ENCODE measurements around the gene WNT2. TPM values are rescaled to one million over a fixed set of nuclear protein-coding genes. Genes with fewer than 3 reads are reported as not detected.

Gene WNT2
- polyA plus RNA-seq, 1 donor (not counting 4 experiments of a cell fraction or from before 2014, with no cell fraction given), result not detected

GRCh38 chr7:117323851-117324711 lies 1.2 kb upstream of the WNT2 start:
- no peaks in the 10 kb centered on the region for H3K9me3 ChIP-seq (ENCODE audit: control insufficient read depth, low read depth, low read length)
- H3K36me3 ChIP-seq (ENCODE audit: control insufficient read depth in 2 of 2, extremely low read depth in 1 of 2, insufficient read depth in 2 of 2, low read length in 2 of 2), result no peaks in the 10 kb centered on the region
- H3K27ac ChIP-seq (ENCODE audit: control insufficient read depth, insufficient read depth, low read length), result no peak overlapping the region
- FAIRE-seq (no peak), DNase-seq (ENCODE audit: low read depth, low spot score) (no peak)
- no peaks in the 10 kb centered on the region for H3K9me1 ChIP-seq (ENCODE audit: control insufficient read depth, extremely low read depth, insufficient read depth, low read length)
- peaks cover 16% of the 10 kb centered on the region for H3K4me1 ChIP-seq (ENCODE audit: control insufficient read depth, extremely low read depth, insufficient read depth, low read length)
- no peaks in the 10 kb centered on the region for H4K20me1 ChIP-seq (ENCODE audit: control insufficient read depth, extremely low read depth, insufficient read depth, low read length)
- TF ChIP-seq EZH2 (IDR thresholded peaks at IDR 0.05; ENCODE audit: low read length) (no peak), CTCF (optimal IDR thresholded peaks at IDR 0.05 in 1 of 3, IDR thresholded peaks at IDR 0.05 in 1 of 3, conservative IDR thresholded peaks at IDR 0.05 in 1 of 3; ENCODE audit: extremely low read depth in 1 of 3, insufficient read depth in 2 of 3, low read length in 3 of 3) (no peak)
- peak overlapping the region; percentile 82 for H3K4me2 ChIP-seq (ENCODE audit: control insufficient read depth, extremely low read depth, insufficient read depth, low read depth, low read length)
- H3K79me2 ChIP-seq (ENCODE audit: control insufficient read depth, insufficient read depth, low read length), result no peaks in the 10 kb centered on the region
- peaks cover 56% of the 10 kb centered on the region for H3K27me3 ChIP-seq (ENCODE audit: control insufficient read depth, extremely low read depth, insufficient read depth, low read length)
- H3K4me3 ChIP-seq (ENCODE audit: control insufficient read depth in 2 of 3, extremely low read depth in 1 of 3, insufficient read depth in 2 of 3, low read depth in 1 of 3, low read length in 3 of 3), result peak overlapping the region; percentile 29 to 63 (median 59)
- no peak overlapping the region for H3K9ac ChIP-seq (ENCODE audit: control insufficient read depth, extremely low read depth, insufficient read depth, low read length)
- H2AFZ ChIP-seq (ENCODE audit: control insufficient read depth, low read length), result peak overlapping the region; percentile 76
- dilution Hi-C loops (cut with MboI; ENCODE audit: extremely low pct_ligation_motif_present, low sequenced_read_pairs), result no loop called here

GRCh38 chr7:117323305-117323850 lies 520 bp upstream of the WNT2 start:
- no peaks in the 10 kb centered on the region for H3K9me1 ChIP-seq (ENCODE audit: control insufficient read depth, extremely low read depth, insufficient read depth, low read length)
- H3K27ac ChIP-seq (ENCODE audit: control insufficient read depth, insufficient read depth, low read length), result no peak overlapping the region
- H3K27me3 ChIP-seq (ENCODE audit: control insufficient read depth, extremely low read depth, insufficient read depth, low read length), result peaks cover 59% of the 10 kb centered on the region
- peaks cover 16% of the 10 kb centered on the region for H3K4me1 ChIP-seq (ENCODE audit: control insufficient read depth, extremely low read depth, insufficient read depth, low read length)
- H3K79me2 ChIP-seq (ENCODE audit: control insufficient read depth, insufficient read depth, low read length), result no peaks in the 10 kb centered on the region
- dilution Hi-C loops (cut with MboI; ENCODE audit: extremely low pct_ligation_motif_present, low sequenced_read_pairs), result no loop called here
- no peaks in the 10 kb centered on the region for H3K9me3 ChIP-seq (ENCODE audit: control insufficient read depth, low read depth, low read length)
- H3K9ac ChIP-seq (ENCODE audit: control insufficient read depth, extremely low read depth, insufficient read depth, low read length), result no peak overlapping the region
- FAIRE-seq, result no peak
- peak overlapping the region; percentile 82 for H3K4me2 ChIP-seq (ENCODE audit: control insufficient read depth, extremely low read depth, insufficient read depth, low read depth, low read length)
- H3K36me3 ChIP-seq (ENCODE audit: control insufficient read depth in 2 of 2, extremely low read depth in 1 of 2, insufficient read depth in 2 of 2, low read length in 2 of 2), result no peaks in the 10 kb centered on the region
- peak; percentile 83 for TF ChIP-seq EZH2 (IDR thresholded peaks at IDR 0.05; ENCODE audit: low read length)
- no peak for TF ChIP-seq CTCF (optimal IDR thresholded peaks at IDR 0.05 in 1 of 3, IDR thresholded peaks at IDR 0.05 in 1 of 3, conservative IDR thresholded peaks at IDR 0.05 in 1 of 3; ENCODE audit: extremely low read depth in 1 of 3, insufficient read depth in 2 of 3, low read length in 3 of 3)
- no peaks in the 10 kb centered on the region for H4K20me1 ChIP-seq (ENCODE audit: control insufficient read depth, extremely low read depth, insufficient read depth, low read length)
- no peak overlapping the region for H2AFZ ChIP-seq (ENCODE audit: control insufficient read depth, low read length)
- no peak for DNase-seq (ENCODE audit: low read depth, low spot score)
- H3K4me3 ChIP-seq (ENCODE audit: control insufficient read depth in 2 of 3, extremely low read depth in 1 of 3, insufficient read depth in 2 of 3, low read depth in 1 of 3, low read length in 3 of 3), result peak overlapping the region in 2 of 3 experiments; percentile 59 to 63
